Non-pigmented ciliary epithelial cell (primary cell): Measurements from ENCODE around the gene PGLYRP1.

Experiments
- DNase-seq: peaks from one replicate; pipeline ENCODE4 v3.0.0-alpha.2; 2010; ENCODE audit warnings: low read depth

Gene PGLYRP1

GRCh38 chr19:46000491-46001246 lies 22.2 kb downstream of the PGLYRP1 start:
- no peak for DNase-seq

GRCh38 chr19:45999653-46000121 lies 23.2 kb downstream of the PGLYRP1 start:
- DNase-seq: no peak

GRCh38 chr19:45998834-45999233 lies 24.0 kb downstream of the PGLYRP1 start:
- no peak for DNase-seq

DNA sequence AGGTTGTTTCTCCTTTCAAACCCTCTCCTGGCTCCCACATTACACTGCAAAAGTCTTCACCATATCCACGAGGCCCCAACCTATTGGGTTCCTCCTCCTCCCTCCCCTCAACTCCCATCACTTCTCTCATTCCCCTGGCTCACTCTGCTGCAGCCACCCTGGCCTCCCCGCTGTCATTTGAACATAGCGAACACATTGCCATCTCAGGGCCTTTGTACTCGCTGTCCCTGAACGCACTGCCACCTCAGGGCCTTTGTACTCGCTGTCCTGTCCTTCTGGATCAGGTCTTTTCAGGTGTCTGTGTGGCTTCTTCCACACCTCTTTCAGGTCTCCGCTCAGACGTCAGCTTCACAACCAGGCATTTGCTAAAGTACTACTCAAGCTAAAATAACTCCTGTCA lies 25.9 kb downstream of the PGLYRP1 start:
- DNase-seq: no peak

- DNase-seq: no peak
Observed at GRCh38 chr19:45995715-45996385, 27.0 kb downstream of the PGLYRP1 start.

DNA sequence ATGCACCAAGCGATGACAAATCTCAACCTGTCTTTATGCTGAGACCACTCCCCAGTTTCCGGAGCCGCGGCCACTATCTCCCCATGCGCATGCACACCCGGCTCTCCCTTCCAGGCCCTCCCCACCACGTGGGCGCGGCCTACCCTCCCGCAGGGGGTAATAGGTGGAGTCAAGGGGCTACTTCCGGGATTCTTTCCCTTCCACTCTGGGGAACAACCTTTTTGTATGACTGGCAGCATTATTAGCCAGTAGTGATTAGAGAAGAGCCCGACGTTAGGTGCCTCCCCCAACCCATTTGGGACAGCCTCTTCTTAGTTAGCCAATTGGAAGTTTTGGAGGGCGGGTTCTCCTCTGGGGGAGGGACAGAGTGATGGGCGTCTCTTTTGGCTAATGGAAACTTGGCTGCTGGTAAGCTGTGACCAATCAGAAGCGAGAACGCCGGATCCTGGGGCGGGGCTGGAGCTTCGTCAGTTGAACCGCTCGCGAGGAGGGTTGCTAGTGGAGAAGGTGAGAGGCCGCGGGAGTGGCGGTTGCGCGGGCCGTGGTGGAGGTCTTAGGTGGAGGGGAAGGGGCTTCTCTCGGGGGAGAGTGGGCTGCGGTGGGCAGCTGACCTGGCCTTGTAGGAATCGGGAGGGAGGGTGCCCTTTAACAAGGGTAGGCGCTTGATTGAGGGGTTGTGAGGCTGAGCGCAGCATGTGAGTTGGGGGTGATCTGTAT lies 27.7 kb downstream of the PGLYRP1 start, which contains the start of gene CCDC61:
Gene CCDC61 (plus strand): TSS at position 470 of the 717 bp plus-strand sequence. CDS start 7,552 bp downstream, outside the sequence.
- DNase-seq: peak; percentile 99

DNA sequence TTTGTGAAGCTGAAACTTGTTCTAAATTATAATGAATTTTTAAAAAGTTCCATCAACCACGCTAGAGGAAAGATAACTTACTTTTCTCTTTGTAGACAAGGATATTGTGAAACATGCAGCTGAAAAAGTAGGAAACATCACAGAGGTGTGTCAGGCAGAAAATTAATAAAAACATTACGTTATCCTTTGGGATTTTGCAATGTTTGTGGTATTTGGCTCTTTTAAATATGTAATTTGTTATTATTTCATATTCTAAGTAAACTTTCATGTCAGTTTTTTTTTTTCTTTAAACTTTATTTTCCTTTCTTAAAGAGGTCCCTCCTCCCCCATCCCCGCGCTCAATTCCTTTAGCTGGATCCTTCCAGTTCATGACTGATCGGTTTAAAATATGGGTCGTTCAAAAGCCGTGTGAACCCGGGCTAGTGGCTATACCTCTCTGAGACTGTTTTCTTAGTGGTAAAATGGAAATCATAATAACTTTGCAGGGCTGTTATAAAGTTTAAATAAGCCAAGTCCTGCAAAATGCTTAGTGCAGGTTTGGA lies 28.3 kb downstream of the PGLYRP1 start:
- no peak for DNase-seq

- DNase-seq: no peak
Observed at GRCh38 chr19:45990113-45990728, 32.6 kb downstream of the PGLYRP1 start.

- no peak for DNase-seq
Observed at GRCh38 chr19:45985321-45985720, 37.5 kb downstream of the PGLYRP1 start.

DNA sequence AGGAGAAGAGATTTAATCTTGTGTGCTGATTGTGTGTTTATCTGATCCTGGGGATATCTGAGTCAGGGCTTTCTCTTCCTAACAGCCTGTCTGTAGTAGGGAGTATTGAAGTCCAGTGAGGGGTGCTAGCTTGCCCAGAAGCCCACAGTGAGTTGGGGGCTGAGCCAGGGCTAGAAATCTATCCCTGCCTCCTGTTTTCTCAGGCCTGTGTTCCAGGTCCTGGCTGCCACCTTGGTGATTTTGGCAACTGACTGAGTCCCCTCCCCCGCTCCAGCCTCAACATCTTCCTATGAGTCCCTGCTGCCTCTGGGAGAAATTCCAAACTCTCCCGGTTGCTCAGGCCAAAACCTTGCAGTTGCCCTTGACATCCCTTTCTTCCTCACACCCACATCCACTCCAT lies 41.5 kb downstream of the PGLYRP1 start:
- DNase-seq: no peak

- DNase-seq: no peak
Observed at GRCh38 chr19:45978156-45978555, 44.7 kb downstream of the PGLYRP1 start.

- no peak for DNase-seq
Observed at GRCh38 chr19:45976178-45976577, 46.7 kb downstream of the PGLYRP1 start.

GRCh38 chr19:45975306-45976070 lies 47.4 kb downstream of the PGLYRP1 start:
- no peak for DNase-seq

GRCh38 chr19:45973553-45974338 lies 49.1 kb downstream of the PGLYRP1 start, which contains the start of gene NOVA2:
NOVA2 (minus strand) TSS chr19:45973865; CDS start chr19:45973351, 514 bp downstream.
- no peak for DNase-seq

DNA sequence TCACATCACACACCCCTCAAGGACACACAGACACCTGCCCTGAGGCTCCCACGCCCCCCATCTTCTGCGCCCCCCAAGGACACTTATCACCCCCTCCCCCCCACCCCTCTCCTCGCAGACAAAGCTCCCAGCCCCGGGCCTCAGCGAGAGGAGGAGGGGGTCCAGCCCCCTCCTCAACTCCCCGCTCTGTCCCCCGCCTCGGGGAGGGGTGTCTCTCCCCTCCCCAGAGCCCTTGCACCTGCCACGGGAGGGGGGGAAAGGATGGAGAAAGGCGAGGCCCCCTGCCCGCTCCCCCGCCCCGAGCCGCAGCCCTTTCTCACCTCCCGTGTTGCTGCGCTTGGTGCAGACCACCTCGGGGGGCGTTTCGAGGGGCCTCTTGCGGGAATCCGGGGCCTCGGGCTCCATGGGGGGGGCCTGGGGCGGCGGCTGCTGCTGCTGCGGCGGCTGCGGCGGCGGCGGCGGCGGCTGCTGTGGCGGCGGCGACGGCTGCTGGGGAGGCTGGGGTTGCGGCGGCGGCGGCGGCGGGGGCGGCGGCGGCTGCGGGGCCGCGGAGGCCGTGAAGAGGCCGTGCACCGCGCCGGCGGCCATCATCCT lies 49.8 kb downstream of the PGLYRP1 start:
- DNase-seq: no peak

DNA sequence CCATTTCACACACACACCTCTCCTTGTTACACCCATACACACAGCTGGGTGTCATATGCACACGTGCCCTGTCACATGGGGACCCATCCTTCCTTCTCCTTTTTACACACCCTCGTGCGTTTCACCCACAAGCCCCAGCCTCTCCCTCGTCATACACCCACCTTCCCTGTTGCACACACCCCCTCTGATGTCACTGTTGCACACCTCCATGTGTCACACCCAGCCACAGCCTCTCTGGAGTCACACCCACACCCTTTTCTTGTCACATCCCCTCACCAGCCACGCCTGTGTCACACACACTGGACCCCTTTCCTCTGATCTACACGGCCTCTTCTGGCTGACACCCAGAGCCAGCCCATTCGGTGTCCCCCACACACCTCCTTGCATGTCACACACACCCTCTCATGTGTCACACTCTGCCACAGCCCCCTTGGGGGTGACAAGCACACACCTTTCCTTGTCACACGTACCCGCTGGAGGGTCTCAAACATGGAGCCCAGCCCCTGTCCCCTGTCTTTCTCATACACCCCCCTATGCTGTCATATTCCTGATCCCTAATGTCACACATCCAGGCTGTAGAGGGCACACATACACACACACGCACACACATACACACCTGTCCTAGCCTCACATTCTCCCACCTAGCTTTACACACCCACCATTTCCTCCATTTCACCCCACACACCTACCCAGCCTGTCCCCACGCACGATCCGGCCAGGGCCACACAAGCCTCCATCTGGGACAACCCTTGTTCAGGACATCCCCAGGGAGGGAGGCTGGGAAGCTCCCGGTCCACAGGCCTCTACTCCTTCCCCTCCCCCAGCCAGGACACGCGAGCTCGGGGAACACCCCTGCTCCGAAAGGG lies 50.5 kb downstream of the PGLYRP1 start:
- DNase-seq: no peak

- no peak for DNase-seq
Observed at GRCh38 chr19:45971260-45971902, 51.5 kb downstream of the PGLYRP1 start.

- DNase-seq: no peak
Observed at GRCh38 chr19:45969676-45970075, 53.2 kb downstream of the PGLYRP1 start.
